SK-N-SH (cell line): ENCODE measurements around the gene MRGPRX3. TPM values are rescaled to one million over a fixed set of nuclear protein-coding genes. Genes with fewer than 3 reads are reported as not detected.
A peak's percentile ranks its signal among the peaks of the same experiment; 100 is the strongest.

Experiments used
- CTCF ChIA-PET: fragments of 300-600, 350-600 bp; formaldehyde crosslinking; extraction: SDS; loops from one replicate; lab custom pipeline; 2021; lab: Yijun Ruan, JAX
- POLR2A ChIA-PET: fragments of 350-600 bp; sonication (Branson Sonifier 250); formaldehyde crosslinking; extraction: SDS; loops from one replicate; lab custom pipeline; 2020; ENCODE audit warnings: antibody characterized with exemption, inconsistent platforms; lab: Yijun Ruan, JAX
- DNase-seq: peaks from one replicate; pipeline ENCODE4 v3.0.0; 2012
- H2AFZ ChIP-seq: fragments of 200-600 bp; sonication (generic); 2 replicates; pipeline ENCODE4 v1.8.1; 2016; ENCODE audit warnings: antibody characterized with exemption, mild to moderate bottlenecking, low read depth
- H3F3A ChIP-seq: fragments of 200-600 bp; sonication (generic); replicated peaks from 2 replicates; pipeline ENCODE3; 2016; ENCODE audit warnings: antibody characterized with exemption, mild to moderate bottlenecking; ENCODE audit not compliant: insufficient read depth
- H3K27ac ChIP-seq, 2 experiments: fragments of 200-500 bp in 1 of 2; fragments of 200-600 bp in 1 of 2; sonication (Bioruptor generic) in 1 of 2; sonication (generic), shearing (Covaris generic) in 1 of 2; 2 replicates each; pipeline versions ENCODE4 v1.5.1 to v1.6.1; 2014 to 2016; ENCODE audit warnings: low read depth in 2 of 2, inconsistent platforms in 1 of 2, low read length in 1 of 2, mild to moderate bottlenecking in 1 of 2, mixed read lengths in 1 of 2
- H3K27me3 ChIP-seq: fragments of 200-600 bp; sonication (generic), shearing (Covaris generic); 2 replicates; pipeline ENCODE4 v1.6.1; 2016; ENCODE audit warnings: mixed run types; ENCODE audit not compliant: insufficient read depth
- H3K36me3 ChIP-seq, 2 experiments: fragments of 200-500 bp in 1 of 2; fragments of 200-600 bp in 1 of 2; sonication (Bioruptor generic) in 1 of 2; sonication (generic) in 1 of 2; replicated peaks in 1 of 2; 2 replicates each; pipeline versions ENCODE3 to v1.5.1; 2014 to 2016; ENCODE audit warnings: low read length in 1 of 2, mild to moderate bottlenecking in 1 of 2; ENCODE audit not compliant: insufficient read depth in 2 of 2, control insufficient read depth in 1 of 2
- H3K4me1 ChIP-seq, 2 experiments: fragments of 200-500 bp in 1 of 2; fragments of 200-600 bp in 1 of 2; sonication (Bioruptor generic) in 1 of 2; sonication (generic), shearing (Covaris generic) in 1 of 2; 2 replicates each; pipeline versions ENCODE4 v1.5.1 to v1.6.1; 2014 to 2016; ENCODE audit warnings: low read depth in 1 of 2, low read length in 1 of 2, mixed run types in 1 of 2; ENCODE audit not compliant: insufficient read depth in 2 of 2, control insufficient read depth in 1 of 2
- H3K4me2 ChIP-seq: fragments of 200-600 bp; sonication (generic), shearing (Covaris generic); 2 replicates; pipeline ENCODE4 v1.6.1; 2017; ENCODE audit warnings: mixed run types
- H3K4me3 ChIP-seq, 2 experiments: fragments of 200-500 bp in 1 of 2; fragments of 200-600 bp in 1 of 2; sonication (Bioruptor generic) in 1 of 2; sonication (generic), shearing (Covaris generic) in 1 of 2; 2 replicates each; pipeline versions ENCODE4 v1.5.1 to v1.8.1; 2014 to 2016; ENCODE audit warnings: low read depth in 2 of 2, inconsistent platforms in 1 of 2, low read length in 1 of 2, mild to moderate bottlenecking in 1 of 2, mixed read lengths in 1 of 2, moderate library complexity in 1 of 2
- H3K79me2 ChIP-seq: fragments of 200-600 bp; sonication (generic); 2 replicates; pipeline ENCODE4 v1.8.1; 2017; ENCODE audit warnings: mild to moderate bottlenecking; ENCODE audit not compliant: insufficient read depth
- H3K9ac ChIP-seq: fragments of 200-600 bp; sonication (generic); 2 replicates; pipeline ENCODE4 v1.6.1; 2017; ENCODE audit warnings: mixed run types
- H3K9me2 ChIP-seq: fragments of 200-600 bp; sonication (generic); 2 replicates; pipeline ENCODE4 v1.6.1; 2017; ENCODE audit warnings: mixed run types
- H3K9me3 ChIP-seq: fragments of 200-600 bp; sonication (generic); 2 replicates; pipeline ENCODE4 v1.6.1; 2017; ENCODE audit warnings: mixed run types, mild to moderate bottlenecking, moderate library complexity
- H4K20me1 ChIP-seq: fragments of 200-600 bp; sonication (generic); 2 replicates; pipeline ENCODE4 v1.6.1; 2017; ENCODE audit warnings: mild to moderate bottlenecking, mixed run types; ENCODE audit not compliant: insufficient read depth
- ELF1 ChIP-seq: IDR thresholded peaks from 2 replicates; pipeline ENCODE4 v1.4.0; 2012
- EP300 ChIP-seq, 2 experiments: IDR thresholded peaks; 2 replicates each; pipeline versions ENCODE4 v1.4.0 to v1.6.1; 2012; ENCODE audit warnings: borderline replicate concordance in 1 of 2, low read depth in 1 of 2, low read length in 1 of 2
- EZH2phosphoT487 ChIP-seq: fragments of 200-600 bp; sonication (generic); IDR thresholded peaks from 2 replicates; pipeline ENCODE4 v1.6.1; 2017; ENCODE audit warnings: low read depth, mixed run types, mild to moderate bottlenecking, antibody characterized with exemption, moderate library complexity, borderline replicate concordance
- FOSL2 ChIP-seq: IDR thresholded peaks from 2 replicates; pipeline ENCODE4 v1.4.0; 2012; ENCODE audit warnings: low read depth, mild to moderate bottlenecking, moderate library complexity, borderline replicate concordance
- IRF3 ChIP-seq: fragments of 150-350 bp; IDR thresholded peaks from 2 replicates; pipeline ENCODE4 v1.6.1; 2016; ENCODE audit warnings: mild to moderate bottlenecking, low read depth, low read length
- JUND ChIP-seq: IDR thresholded peaks from 2 replicates; pipeline ENCODE4 v1.4.0; 2012
- REST ChIP-seq: IDR thresholded peaks from 2 replicates; pipeline ENCODE4 v1.6.1; 2012; ENCODE audit warnings: mild to moderate bottlenecking, low read depth, low read length, moderate library complexity
- SIN3A ChIP-seq: IDR thresholded peaks from 2 replicates; pipeline ENCODE4 v1.6.1; 2012; ENCODE audit warnings: low read depth, mild to moderate bottlenecking, low read length, moderate library complexity, borderline replicate concordance
- USF2 ChIP-seq: fragments of 150-350 bp; IDR thresholded peaks from 2 replicates; pipeline ENCODE4 v1.6.1; 2017; ENCODE audit warnings: antibody characterized with exemption, low read length, low read depth, borderline replicate concordance
- WGBS: methylation state at CpG from one replicate; pipeline ENCODE4 v1.1.6; 2017; ENCODE audit warnings: low lambda C conversion rate; 5-methylcytosine and 5-hydroxymethylcytosine counted together
- polyA plus RNA-seq, 3 experiments: library from polyadenylated mRNA; depleted of rRNA; stranded (reverse); fragments of >200 nt; gene quantifications; 2 replicates each; pipeline ENCODE4 v1.2.3, GENCODE V29; 2012

Gene MRGPRX3
- polyA plus RNA-seq, 1 of the 3 experiments (the other 2 are of a cell fraction), result not detected

GRCh38 chr11:18106688-18107087 is 25.7 kb upstream of the MRGPRX3 start:
- H2AFZ ChIP-seq, result peak overlapping the region; percentile 93; the same call in 1 of the 2 replicates
- WGBS, result 72% methylated on average over 9 of the region's 9 CpGs
- TF ChIP-seq USF2, result no peak
- no peak for TF ChIP-seq JUND
- no peak for TF ChIP-seq ELF1
- TF ChIP-seq FOSL2, result peak; percentile 30; the same call in 1 of the 2 replicates
- no peak for TF ChIP-seq SIN3A

GRCh38 chr11:18108254-18108653 is 24.1 kb upstream of the MRGPRX3 start:
- Histone ChIP-seq H3K79me2 (peaks cover 25% of the 10 kb centered on the region), H3K4me3 (no peak overlapping the region), H3K9me2 (no peaks in the 10 kb centered on the region), H3K36me3 (peaks cover 2 to 7% of the 10 kb centered on the region in 2 experiments), H3K27me3 (peaks cover 9% of the 10 kb centered on the region; the same call in 1 of the 2 replicates), H4K20me1 (no peaks in the 10 kb centered on the region), H3K4me1 (peaks cover 0 to 9% of the 10 kb centered on the region in 2 experiments; a peak in 2 of 4 replicates), H3K4me2 (no peak overlapping the region), H2AFZ (no peak overlapping the region), H3F3A (no peaks in the 10 kb centered on the region), H3K9me3 (no peaks in the 10 kb centered on the region)
- CTCF ChIA-PET, result no interaction called here
- WGBS, result 42% methylated on average over 3 of the region's 3 CpGs
- POLR2A ChIA-PET, result no interaction called here
- TF ChIP-seq EP300 (IDR thresholded peaks at IDR 0.05; ENCODE audit: borderline replicate concordance in 1 of 2, low read depth in 1 of 2, low read length in 1 of 2), result no peak
- no peak for TF ChIP-seq IRF3
- TF ChIP-seq, all 33 proteins: peak for 0
- DNase-seq, result no peak
- Histone ChIP-seq H3K9ac (no peak overlapping the region), H3K27ac (no peak overlapping the region)

More at GRCh38 chr11:18106688-18107087, 25.7 kb upstream of the MRGPRX3 start:
- no peaks in the 10 kb centered on the region for H4K20me1 ChIP-seq
- DNase-seq, result no peak
- peaks cover 16 to 19% of the 10 kb centered on the region in 2 experiments for H3K36me3 ChIP-seq
- H3K9ac ChIP-seq, result no peak overlapping the region
- H3K9me3 ChIP-seq, result no peaks in the 10 kb centered on the region
- H3K4me3 ChIP-seq, result 0 out of 4 replicates have a peak overlapping the region, but pooled peaks of 1 of the 2 experiments have one; percentile 87
- H3K27ac ChIP-seq, result no peak overlapping the region
- H3K9me2 ChIP-seq, result no peaks in the 10 kb centered on the region
- CTCF ChIA-PET, result interaction anchor here (0.8 to 5.8 kb wide), 19 partner anchors 9 to 669 kb away, joined by 3 to 78 read pairs (median 5); no protein-coding TSS in a partner anchor
- H3K79me2 ChIP-seq, result peaks cover 29% of the 10 kb centered on the region
- peak overlapping the region; percentile 83 for H3K4me2 ChIP-seq
- peaks cover 0 to 9% of the 10 kb centered on the region in 2 experiments; a peak in 2 of 4 replicates for H3K4me1 ChIP-seq
- no peaks in the 10 kb centered on the region for H3K27me3 ChIP-seq
- H3F3A ChIP-seq, result no peaks in the 10 kb centered on the region
- POLR2A ChIA-PET, result no interaction called here

GRCh38 chr11:18111005-18111404 is 21.4 kb upstream of the MRGPRX3 start:
- no peak overlapping the region for H3K4me3 ChIP-seq
- no peaks in the 10 kb centered on the region for H3K36me3 ChIP-seq
- H3F3A ChIP-seq, result no peaks in the 10 kb centered on the region
- no peak overlapping the region for H3K4me2 ChIP-seq
- no peak overlapping the region for H2AFZ ChIP-seq
- no peaks in the 10 kb centered on the region for H3K79me2 ChIP-seq
- CTCF ChIA-PET, result interaction anchor here (0.9 to 1.5 kb wide), 3 partner anchors 21 to 98 kb away, joined by 3 to 6 read pairs (median 3); no protein-coding TSS in a partner anchor
- H3K9me3 ChIP-seq, result no peaks in the 10 kb centered on the region
- no peaks in the 10 kb centered on the region for H3K4me1 ChIP-seq
- TF ChIP-seq REST, result peak; percentile 90
- no peak for TF ChIP-seq EZH2phosphoT487
- POLR2A ChIA-PET, result no interaction called here
- no peak overlapping the region for H3K27ac ChIP-seq
- H4K20me1 ChIP-seq, result no peaks in the 10 kb centered on the region
- no peak overlapping the region for H3K9ac ChIP-seq
- 22% methylated on average over 2 of the region's 2 CpGs for WGBS
- DNase-seq, result no peak
- H3K27me3 ChIP-seq, result peaks cover 9% of the 10 kb centered on the region; the same call in 1 of the 2 replicates
- H3K9me2 ChIP-seq, result no peaks in the 10 kb centered on the region
